ENCODE results near the gene MICAL3.
"Not testable (repeated sequence)": the region's sequence is repeated elsewhere in the genome, so short reads cannot be mapped to it uniquely, and the experiment has no call there.

MICAL3 gene

GRCh38 chr22:18024276-18024939, at the start of gene MICAL3:
Gene MICAL3 (minus strand): TSS chr22:18024561. CDS start chr22:17906812, 117,749 bp downstream.
- peak; percentile 42 for DNase-seq (ENCODE audit: low read depth)

- not testable (repeated sequence) for DNase-seq (ENCODE audit: low read depth)
Observed at GRCh38 chr22:18073927-18074326, 49.6 kb upstream of the MICAL3 start.

- no peak for DNase-seq (ENCODE audit: low read depth)
Observed at GRCh38 chr22:18073467-18073866, 49.1 kb upstream of the MICAL3 start.

- DNase-seq (ENCODE audit: low read depth), result no peak
Observed at GRCh38 chr22:18071968-18072310, 47.6 kb upstream of the MICAL3 start.

GRCh38 chr22:18071307-18071967, 47.1 kb upstream of the MICAL3 start:
- not testable (repeated sequence) for DNase-seq (ENCODE audit: low read depth)

GRCh38 chr22:18070556-18071306, 46.4 kb upstream of the MICAL3 start:
- DNase-seq (ENCODE audit: low read depth), result no peak

GRCh38 chr22:18070041-18070440, 45.7 kb upstream of the MICAL3 start:
- DNase-seq (ENCODE audit: low read depth), result no peak

GRCh38 chr22:18069041-18069440, 44.7 kb upstream of the MICAL3 start:
- DNase-seq (ENCODE audit: low read depth), result no peak

GRCh38 chr22:18068381-18068988, 44.1 kb upstream of the MICAL3 start:
- no peak for DNase-seq (ENCODE audit: low read depth)

GRCh38 chr22:18067548-18068341, 43.4 kb upstream of the MICAL3 start:
- no peak for DNase-seq (ENCODE audit: low read depth)

- DNase-seq (ENCODE audit: low read depth), result no peak
Observed at GRCh38 chr22:18067121-18067520, 42.8 kb upstream of the MICAL3 start.

- DNase-seq (ENCODE audit: low read depth), result no peak
Observed at GRCh38 chr22:18066181-18066859, 42.0 kb upstream of the MICAL3 start.

- no peak for DNase-seq (ENCODE audit: low read depth)
Observed at GRCh38 chr22:18065256-18065655, 40.9 kb upstream of the MICAL3 start.

GRCh38 chr22:18064636-18065035, 40.3 kb upstream of the MICAL3 start:
- no peak for DNase-seq (ENCODE audit: low read depth)

- DNase-seq (ENCODE audit: low read depth), result not testable (repeated sequence)
Observed at GRCh38 chr22:18063715-18064114, 39.4 kb upstream of the MICAL3 start.

GRCh38 chr22:18063306-18063705, 38.9 kb upstream of the MICAL3 start:
- DNase-seq (ENCODE audit: low read depth), result no peak

GRCh38 chr22:18062421-18062820, 38.1 kb upstream of the MICAL3 start:
- no peak for DNase-seq (ENCODE audit: low read depth)

GRCh38 chr22:18060646-18061620, 36.6 kb upstream of the MICAL3 start:
- no peak for DNase-seq (ENCODE audit: low read depth)

- no peak for DNase-seq (ENCODE audit: low read depth)
Observed at GRCh38 chr22:18059991-18060390, 35.6 kb upstream of the MICAL3 start.

- no peak for DNase-seq (ENCODE audit: low read depth)
Observed at GRCh38 chr22:18059473-18059872, 35.1 kb upstream of the MICAL3 start.

All from stimulated activated CD8-positive, alpha-beta memory T cell treated with anti-CD3 and anti-CD28 coated beads, Interleukin-4, amount 100 ng/mL, for 24 hours (primary cell).